ENCODE data around the gene PDGFD.

The PDGFD gene

GRCh38 chr11:103872748-103873147 lies 291.2 kb downstream of the PDGFD start:
- no peak for DNase-seq

- no peak for DNase-seq
These were observed 291.9 kb downstream of the PDGFD start for GRCh38 chr11:103871923-103872551.

- no peak for DNase-seq
These were observed 293.1 kb downstream of the PDGFD start for GRCh38 chr11:103870821-103871309.

- DNase-seq = no peak
These were observed 296.5 kb downstream of the PDGFD start for GRCh38 chr11:103867481-103867880.

- no peak for DNase-seq
These were observed 300.4 kb downstream of the PDGFD start for GRCh38 chr11:103863497-103863896.

- no peak for DNase-seq
These were observed 301.2 kb downstream of the PDGFD start for GRCh38 chr11:103862802-103863174.

GRCh38 chr11:103862094-103862801 lies 301.7 kb downstream of the PDGFD start:
- DNase-seq = no peak

All from DMS79 treated with DMSO at 0.1 percent for 48 hours (cell line).